HCT116 (cell line): ENCODE data around the gene ELAC1. TPM values are rescaled to one million over a fixed set of nuclear protein-coding genes. Genes with fewer than 3 reads are reported as not detected.

ENCODE experiments used
- ATAC-seq: fragments of 200-7000 bp; cut with Tn5 transposase; 2 replicates; pipeline ENCODE4 v1.9.1; 2020; ENCODE audit warnings: mild to moderate bottlenecking, moderate library complexity
- BruUV-seq: library from RNA; stranded (reverse); fragments of 400-500 nt; replicated peaks from 2 replicates; lab custom pipeline; 2021; lab: Mats Ljungman, UMichigan
- CTCF ChIA-PET: fragments of 300-600 bp; sonication (Branson Sonifier 250); formaldehyde crosslinking; loops from one replicate; lab custom pipeline; 2021; ENCODE audit warnings: antibody characterized with exemption; lab: Charles Lee
- POLR2A ChIA-PET: fragments of 300-600, 350-600 bp; sonication (Branson Sonifier 250); formaldehyde crosslinking; loops from one replicate; lab custom pipeline; 2021; ENCODE audit warnings: antibody characterized with exemption; lab: Charles Lee
- RAD21 ChIA-PET, 2 experiments: fragments of 300-600 bp; sonication (Branson Sonifier 250); formaldehyde crosslinking; loops; one replicate each; lab custom pipeline; 2023; ENCODE audit warnings: low total read pairs in 2 of 2; ENCODE audit not compliant: uncharacterized antibody in 2 of 2, unreplicated experiment in 2 of 2, low non-redundant PET in 1 of 2; lab: Charles Lee
- DNase-seq: peaks from one replicate; pipeline ENCODE4 v3.0.0-alpha.2; 2010; ENCODE audit warnings: low read depth, low spot score
- H2AFZ ChIP-seq: fragments of 200-600 bp; shearing (Covaris generic), sonication (generic); 2 replicates; pipeline ENCODE4 v1.6.1; 2017; ENCODE audit warnings: low read depth, mixed run types, mixed read lengths, antibody characterized with exemption, low read length; ENCODE audit not compliant: poor library complexity, severe bottlenecking
- H3K27ac ChIP-seq: 2 replicates; pipeline ENCODE4 v1.5.1; 2012; ENCODE audit warnings: low read depth, low read length
- H3K27me3 ChIP-seq: fragments of 200-600 bp; sonication (generic); 2 replicates; pipeline ENCODE4 v1.6.1; 2016; ENCODE audit warnings: mixed run types, low read length, mixed read lengths; ENCODE audit not compliant: insufficient read depth
- H3K36me3 ChIP-seq, 2 experiments: fragments of 200-500 bp in 1 of 2; fragments of 200-600 bp in 1 of 2; sonication (Bioruptor generic) in 1 of 2; sonication (generic) in 1 of 2; 2 replicates each; pipeline versions ENCODE4 v1.5.1 to v1.6.1; 2014 to 2016; ENCODE audit warnings: low read length in 2 of 2, inconsistent platforms in 1 of 2, mixed read lengths in 1 of 2, mixed run types in 1 of 2; ENCODE audit not compliant: insufficient read depth in 2 of 2, control insufficient read depth in 1 of 2
- H3K4me1 ChIP-seq, 2 experiments: fragments of 200-600 bp in 1 of 2; sonication (generic) in 1 of 2; 2 replicates each; pipeline versions ENCODE4 v1.5.1 to v1.6.1; 2012 to 2017; ENCODE audit warnings: low read length in 2 of 2, inconsistent platforms in 1 of 2, mild to moderate bottlenecking in 1 of 2, mixed read lengths in 1 of 2, mixed run types in 1 of 2, moderate library complexity in 1 of 2; ENCODE audit not compliant: insufficient read depth in 2 of 2, control insufficient read depth in 1 of 2
- H3K4me2 ChIP-seq: fragments of 200-600 bp; sonication (generic); 2 replicates; pipeline ENCODE4 v1.6.1; 2017; ENCODE audit warnings: mixed run types, low read length, mixed read lengths
- H3K4me3 ChIP-seq, 2 experiments: fragments of 200-600 bp in 1 of 2; sonication (generic) in 1 of 2; replicated peaks in 1 of 2; 2 replicates each; pipeline ENCODE4 v1.5.1; 2011 to 2016; ENCODE audit warnings: low read length in 2 of 2, control low read depth in 1 of 2, low read depth in 1 of 2, mild to moderate bottlenecking in 1 of 2, mixed read lengths in 1 of 2, mixed run types in 1 of 2
- H3K79me2 ChIP-seq: fragments of 200-600 bp; sonication (generic); 2 replicates; pipeline ENCODE4 v1.6.1; 2017; ENCODE audit warnings: mild to moderate bottlenecking, mixed run types, low read length, moderate library complexity, mixed read lengths; ENCODE audit not compliant: insufficient read depth
- H3K9ac ChIP-seq: fragments of 200-600 bp; sonication (generic); 2 replicates; pipeline ENCODE4 v1.6.1; 2016; ENCODE audit warnings: low read length, mixed read lengths
- H3K9me2 ChIP-seq: fragments of 200-600 bp; sonication (generic), shearing (Covaris generic); 2 replicates; pipeline ENCODE4 v1.6.1; 2017; ENCODE audit warnings: mixed run types, mild to moderate bottlenecking, moderate library complexity; ENCODE audit not compliant: insufficient read depth
- H3K9me3 ChIP-seq, 2 experiments: fragments of 200-500 bp in 1 of 2; fragments of 200-600 bp in 1 of 2; sonication (Bioruptor generic) in 1 of 2; sonication (generic) in 1 of 2; 2 replicates each; pipeline ENCODE4 v1.6.1; 2014 to 2017; ENCODE audit warnings: low read length in 2 of 2, mixed read lengths in 2 of 2, inconsistent platforms in 1 of 2, low read depth in 1 of 2, mild to moderate bottlenecking in 1 of 2, mixed run types in 1 of 2, moderate library complexity in 1 of 2; ENCODE audit not compliant: control insufficient read depth in 1 of 2, insufficient read depth in 1 of 2
- H4K20me1 ChIP-seq: fragments of 200-600 bp; sonication (generic), shearing (Covaris generic); 2 replicates; pipeline ENCODE4 v1.6.1; 2017; ENCODE audit warnings: mixed run types, mild to moderate bottlenecking, moderate library complexity; ENCODE audit not compliant: insufficient read depth
- FOSL1 ChIP-seq: IDR thresholded peaks from 2 replicates; pipeline ENCODE4 v1.6.1; 2012; ENCODE audit warnings: low read depth
- POLR2A ChIP-seq: IDR thresholded peaks from 2 replicates; pipeline ENCODE4 v1.7.0; 2011; ENCODE audit warnings: borderline replicate concordance; ENCODE audit not compliant: insufficient read depth, insufficient read length; ENCODE audit errors: extremely low read depth
- RAD21 ChIP-seq: IDR thresholded peaks from 2 replicates; pipeline ENCODE4 v1.6.1; 2012; ENCODE audit warnings: low read depth, mild to moderate bottlenecking
- REST ChIP-seq: IDR thresholded peaks from 2 replicates; pipeline ENCODE4 v1.6.1; 2012; ENCODE audit warnings: low read depth
- SIN3A ChIP-seq: IDR thresholded peaks from 2 replicates; pipeline ENCODE4 v1.6.1; 2012; ENCODE audit warnings: low read depth
- ZFX ChIP-seq: fragments of 450-650 bp; IDR thresholded peaks from 2 replicates; pipeline ENCODE4 v1.6.1; 2017
- intact Hi-C: fragments of 100-400 bp; cut with micrococcal nuclease; formaldehyde crosslinking; loops from 2 replicates; pipeline ENCODE4 v1.10.0; 2022
- total RNA-seq: library from RNA; stranded (reverse); gene quantifications from one replicate; pipeline ENCODE4 v1.2.1, GENCODE V29; 2021; ENCODE audit not compliant: unreplicated experiment
- TF ChIP-seq, protein P1 (sequence below): IDR thresholded peaks from 2 replicates; pipeline ENCODE4 v1.6.1; 2011; ENCODE audit warnings: mild to moderate bottlenecking, low read length, moderate library complexity; ENCODE audit not compliant: insufficient replicate concordance; ENCODE audit errors: extremely low read depth
- TF ChIP-seq, protein P2 (sequence below): IDR thresholded peaks from 2 replicates; pipeline ENCODE4 v1.6.1; 2012
- TF ChIP-seq, protein P3 (sequence below), 3 experiments: fragments of 200-600 bp in 1 of 3; sonication (generic) in 1 of 3; IDR thresholded peaks in 2 of 3; conservative IDR thresholded peaks in 1 of 3; 2 replicates each; pipeline ENCODE4 v1.5.1; 2012 to 2017; ENCODE audit warnings: low read depth in 2 of 3, low read length in 2 of 3, antibody characterized with exemption in 1 of 3, borderline replicate concordance in 1 of 3, control low read depth in 1 of 3, mild to moderate bottlenecking in 1 of 3, mixed read lengths in 1 of 3, mixed run types in 1 of 3, moderate library complexity in 1 of 3; ENCODE audit not compliant: insufficient read depth in 1 of 3

The ELAC1 gene
- total RNA-seq, 1 experiment from 2014 or later = 8.6 TPM

DNA sequence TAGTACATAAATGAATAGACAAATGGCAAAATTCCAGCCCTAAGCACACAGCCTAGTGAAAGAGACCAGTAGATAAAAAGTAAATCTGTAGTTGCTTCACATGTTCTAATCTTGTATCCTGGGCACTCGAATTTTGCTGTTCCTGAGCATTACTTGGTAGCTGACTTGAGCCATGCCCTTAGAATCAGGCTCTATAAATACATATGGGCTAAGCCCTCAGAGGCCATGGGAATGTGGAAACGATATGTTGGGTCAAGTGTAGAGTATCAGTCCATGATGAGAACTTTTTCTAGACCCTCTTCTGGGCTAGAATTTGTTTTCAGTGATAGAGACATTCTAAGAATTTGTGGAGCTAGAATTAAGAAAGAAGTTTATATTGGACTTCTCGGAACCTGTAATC, 21.9 kb downstream of the ELAC1 start:
- ChIA-PET RAD21 (no interaction called here), POLR2A (no interaction called here), CTCF (no interaction called here)
- no peak overlapping the region for H2AFZ ChIP-seq
- H3K79me2 ChIP-seq = no peaks in the 10 kb centered on the region
- TF ChIP-seq, protein P1, sequence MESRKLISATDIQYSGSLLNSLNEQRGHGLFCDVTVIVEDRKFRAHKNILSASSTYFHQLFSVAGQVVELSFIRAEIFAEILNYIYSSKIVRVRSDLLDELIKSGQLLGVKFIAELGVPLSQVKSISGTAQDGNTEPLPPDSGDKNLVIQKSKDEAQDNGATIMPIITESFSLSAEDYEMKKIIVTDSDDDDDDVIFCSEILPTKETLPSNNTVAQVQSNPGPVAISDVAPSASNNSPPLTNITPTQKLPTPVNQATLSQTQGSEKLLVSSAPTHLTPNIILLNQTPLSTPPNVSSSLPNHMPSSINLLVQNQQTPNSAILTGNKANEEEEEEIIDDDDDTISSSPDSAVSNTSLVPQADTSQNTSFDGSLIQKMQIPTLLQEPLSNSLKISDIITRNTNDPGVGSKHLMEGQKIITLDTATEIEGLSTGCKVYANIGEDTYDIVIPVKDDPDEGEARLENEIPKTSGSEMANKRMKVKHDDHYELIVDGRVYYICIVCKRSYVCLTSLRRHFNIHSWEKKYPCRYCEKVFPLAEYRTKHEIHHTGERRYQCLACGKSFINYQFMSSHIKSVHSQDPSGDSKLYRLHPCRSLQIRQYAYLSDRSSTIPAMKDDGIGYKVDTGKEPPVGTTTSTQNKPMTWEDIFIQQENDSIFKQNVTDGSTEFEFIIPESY = no peak
- TF ChIP-seq, protein P2, sequence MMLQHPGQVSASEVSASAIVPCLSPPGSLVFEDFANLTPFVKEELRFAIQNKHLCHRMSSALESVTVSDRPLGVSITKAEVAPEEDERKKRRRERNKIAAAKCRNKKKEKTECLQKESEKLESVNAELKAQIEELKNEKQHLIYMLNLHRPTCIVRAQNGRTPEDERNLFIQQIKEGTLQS = no peak
- TF ChIP-seq REST (no peak), RAD21 (no peak), ZFX (no peak), POLR2A (no peak), FOSL1 (no peak), SIN3A (no peak)
- TF ChIP-seq, protein P3, sequence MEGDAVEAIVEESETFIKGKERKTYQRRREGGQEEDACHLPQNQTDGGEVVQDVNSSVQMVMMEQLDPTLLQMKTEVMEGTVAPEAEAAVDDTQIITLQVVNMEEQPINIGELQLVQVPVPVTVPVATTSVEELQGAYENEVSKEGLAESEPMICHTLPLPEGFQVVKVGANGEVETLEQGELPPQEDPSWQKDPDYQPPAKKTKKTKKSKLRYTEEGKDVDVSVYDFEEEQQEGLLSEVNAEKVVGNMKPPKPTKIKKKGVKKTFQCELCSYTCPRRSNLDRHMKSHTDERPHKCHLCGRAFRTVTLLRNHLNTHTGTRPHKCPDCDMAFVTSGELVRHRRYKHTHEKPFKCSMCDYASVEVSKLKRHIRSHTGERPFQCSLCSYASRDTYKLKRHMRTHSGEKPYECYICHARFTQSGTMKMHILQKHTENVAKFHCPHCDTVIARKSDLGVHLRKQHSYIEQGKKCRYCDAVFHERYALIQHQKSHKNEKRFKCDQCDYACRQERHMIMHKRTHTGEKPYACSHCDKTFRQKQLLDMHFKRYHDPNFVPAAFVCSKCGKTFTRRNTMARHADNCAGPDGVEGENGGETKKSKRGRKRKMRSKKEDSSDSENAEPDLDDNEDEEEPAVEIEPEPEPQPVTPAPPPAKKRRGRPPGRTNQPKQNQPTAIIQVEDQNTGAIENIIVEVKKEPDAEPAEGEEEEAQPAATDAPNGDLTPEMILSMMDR (IDR thresholded peaks at IDR 0.05 in 2 of 3, conservative IDR thresholded peaks at IDR 0.05 in 1 of 3; ENCODE audit: borderline replicate concordance in 1 of 3, insufficient read depth in 1 of 3, low read depth in 2 of 3, low read length in 2 of 3) = no peak
- H3K9me3 ChIP-seq = no peaks in the 10 kb centered on the region
- no peak overlapping the region for H3K27ac ChIP-seq
- peaks cover 2 to 9% of the 10 kb centered on the region in 2 experiments; a peak in 1 of 4 replicates for H3K4me1 ChIP-seq
- no peak overlapping the region for H3K4me3 ChIP-seq
- no peaks in the 10 kb centered on the region for H3K27me3 ChIP-seq
- no peaks in the 10 kb centered on the region for H3K36me3 ChIP-seq
- ATAC-seq (no peak), DNase-seq (no peak)
- BruUV-seq = no TSS peak
- H3K4me2 ChIP-seq = no peak overlapping the region
- H4K20me1 ChIP-seq = no peaks in the 10 kb centered on the region
- intact Hi-C loops = no loop called here
- no peak overlapping the region for H3K9ac ChIP-seq
- H3K9me2 ChIP-seq = no peaks in the 10 kb centered on the region
